ENCODE measurements around the gene SMC1B. TPM values are rescaled to one million over a fixed set of nuclear protein-coding genes. Genes with fewer than 3 reads are reported as not detected.

SMC1B gene
- total RNA-seq, 1 donor from 2014 or later = not detected

DNA sequence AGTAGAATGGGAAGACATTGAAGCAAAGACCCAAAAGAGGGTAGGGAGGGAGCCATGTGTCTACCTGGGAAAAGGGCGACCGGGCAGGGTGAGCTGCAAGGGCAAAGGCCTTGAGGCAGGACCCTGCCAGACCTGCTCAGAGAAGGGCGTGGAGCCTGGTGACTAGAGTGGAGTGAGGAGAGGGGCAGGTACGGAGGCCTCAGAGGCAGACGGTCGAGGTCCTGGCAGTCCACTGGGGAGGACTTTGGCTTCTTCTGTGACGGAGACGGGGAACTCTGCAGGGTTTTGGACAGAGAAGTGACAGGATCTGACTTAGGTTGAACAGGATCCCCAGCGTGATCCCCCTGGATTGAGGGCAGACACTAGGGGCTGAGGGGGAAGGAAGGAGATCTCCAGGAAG lies 13.0 kb upstream of the SMC1B start:
- H3K4me3 ChIP-seq = no peak overlapping the region
- no peak for TF ChIP-seq CTCF (IDR thresholded peaks at IDR 0.05)
- peak in 1 of 2 donors; percentile 53 for DNase-seq (ENCODE audit: low spot score in 2 of 2)
- H3K27me3 ChIP-seq = no peaks in the 10 kb centered on the region
- H3K9me3 ChIP-seq = no peaks in the 10 kb centered on the region
- intact Hi-C loops (cut with DNase I) = no loop called here
- no peaks in the 10 kb centered on the region for H3K36me3 ChIP-seq
- no peak overlapping the region for H3K27ac ChIP-seq
- no peaks in the 10 kb centered on the region for H3K4me1 ChIP-seq

DNA sequence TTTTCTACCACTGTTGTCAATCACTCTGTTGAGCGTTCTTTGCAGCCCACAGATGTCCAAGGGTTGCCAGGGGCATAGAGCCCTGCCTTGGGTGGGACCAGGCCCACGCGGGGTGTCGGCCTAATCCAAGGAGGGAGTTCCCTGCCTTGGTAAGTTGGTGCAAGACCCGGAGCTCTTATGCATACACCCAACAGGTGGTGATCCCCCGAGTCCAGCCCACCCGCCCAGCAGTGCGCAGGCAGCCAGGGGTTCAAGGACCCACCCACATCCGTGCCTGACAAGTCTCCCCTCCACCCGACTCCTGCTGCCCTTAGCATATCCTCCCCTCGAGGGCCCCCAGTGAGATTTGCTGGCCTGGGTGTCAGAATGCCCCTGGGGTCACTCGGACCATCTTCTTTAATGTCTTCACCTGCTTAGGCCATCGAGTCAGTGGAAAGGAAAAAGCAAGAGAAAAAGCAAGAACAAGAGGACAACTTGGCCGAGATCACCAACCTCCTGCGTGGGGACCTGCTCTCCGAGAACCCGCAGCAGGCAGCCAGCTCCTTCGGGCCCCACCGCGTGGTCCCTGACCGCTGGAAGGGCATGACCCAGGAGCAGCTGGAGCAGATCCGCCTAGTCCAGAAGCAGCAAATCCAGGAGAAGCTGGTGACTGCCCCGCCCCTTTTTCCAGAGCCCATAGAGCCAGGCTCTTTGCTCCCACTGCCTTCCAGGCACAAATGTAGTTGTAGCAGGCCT lies 12.3 kb upstream of the SMC1B start:
- no peak overlapping the region for H3K4me3 ChIP-seq
- intact Hi-C loops (cut with DNase I) = no loop called here
- H3K27ac ChIP-seq = no peak overlapping the region
- no peaks in the 10 kb centered on the region for H3K4me1 ChIP-seq
- H3K9me3 ChIP-seq = no peaks in the 10 kb centered on the region
- no peak for TF ChIP-seq CTCF (IDR thresholded peaks at IDR 0.05)
- peak in 1 of 2 donors; percentile 55 for DNase-seq (ENCODE audit: low spot score in 2 of 2)
- no peaks in the 10 kb centered on the region for H3K27me3 ChIP-seq
- no peaks in the 10 kb centered on the region for H3K36me3 ChIP-seq

GRCh38 chr22:45425101-45425500 lies 11.7 kb upstream of the SMC1B start:
- no peaks in the 10 kb centered on the region for H3K27me3 ChIP-seq
- no peak overlapping the region for H3K4me3 ChIP-seq
- intact Hi-C loops (cut with DNase I) = no loop called here
- DNase-seq (ENCODE audit: low spot score in 2 of 2) = peak in 1 of 2 donors; percentile 42
- H3K9me3 ChIP-seq = no peaks in the 10 kb centered on the region
- H3K27ac ChIP-seq = no peak overlapping the region
- H3K36me3 ChIP-seq = no peaks in the 10 kb centered on the region
- TF ChIP-seq CTCF (IDR thresholded peaks at IDR 0.05) = no peak
- no peaks in the 10 kb centered on the region for H3K4me1 ChIP-seq

DNA sequence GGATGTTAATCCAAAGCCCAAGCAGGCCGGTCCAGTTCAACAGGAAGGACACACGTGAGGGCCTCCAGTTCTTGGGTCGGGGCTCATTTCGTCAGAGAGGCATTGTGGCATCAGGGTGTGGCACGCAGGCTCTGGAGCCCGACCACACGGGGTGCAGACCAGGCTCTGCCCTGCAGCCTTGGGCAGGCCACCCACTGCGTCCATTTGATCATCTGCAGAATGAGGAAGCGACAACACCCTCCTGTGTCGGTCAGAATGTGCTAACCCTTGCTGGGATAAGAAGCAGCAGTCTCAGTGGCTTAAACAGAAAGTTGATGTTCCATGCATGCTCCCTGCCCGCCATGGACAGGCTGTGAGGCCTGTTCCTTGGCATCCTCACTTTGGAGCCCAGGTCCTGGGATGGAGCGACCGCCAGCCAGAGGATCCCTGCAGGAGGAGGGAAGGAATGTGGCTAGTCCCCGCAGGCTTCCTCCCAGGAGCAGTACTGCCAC lies 10.9 kb upstream of the SMC1B start:
- Histone ChIP-seq H3K36me3 (no peaks in the 10 kb centered on the region), H3K27me3 (no peaks in the 10 kb centered on the region), H3K4me1 (no peaks in the 10 kb centered on the region), H3K27ac (no peak overlapping the region), H3K9me3 (no peaks in the 10 kb centered on the region), H3K4me3 (no peak overlapping the region)
- intact Hi-C loops (cut with DNase I) = no loop called here
- no peak for TF ChIP-seq CTCF (IDR thresholded peaks at IDR 0.05)
- DNase-seq (ENCODE audit: low spot score in 2 of 2) = no peak

GRCh38 chr22:45423524-45423923 lies 10.1 kb upstream of the SMC1B start:
- intact Hi-C loops (cut with DNase I) = no loop called here
- no peaks in the 10 kb centered on the region for H3K27me3 ChIP-seq
- no peak for DNase-seq (ENCODE audit: low spot score in 2 of 2)
- no peak overlapping the region for H3K4me3 ChIP-seq
- H3K27ac ChIP-seq = no peak overlapping the region
- TF ChIP-seq CTCF (IDR thresholded peaks at IDR 0.05) = no peak
- H3K4me1 ChIP-seq = no peaks in the 10 kb centered on the region
- H3K36me3 ChIP-seq = no peaks in the 10 kb centered on the region
- no peaks in the 10 kb centered on the region for H3K9me3 ChIP-seq

Measured in ascending aorta (tissue), 2 donors.